PC-9 (cell line): Measurements from ENCODE around the gene DNAJB6.

Experiments
- EZH2 ChIP-seq: fragments of 200-600 bp; sonication (generic); IDR thresholded peaks from 2 replicates; pipeline ENCODE4 v1.8.0; 2017; ENCODE audit warnings: antibody characterized with exemption, low read depth
- TF ChIP-seq, protein P1 (sequence below): fragments of 200-600 bp; sonication (generic); conservative IDR thresholded peaks from 2 replicates; pipeline ENCODE4 v1.6.1; 2017; ENCODE audit warnings: mixed run types, antibody characterized with exemption, mild to moderate bottlenecking, moderate library complexity

DNA sequence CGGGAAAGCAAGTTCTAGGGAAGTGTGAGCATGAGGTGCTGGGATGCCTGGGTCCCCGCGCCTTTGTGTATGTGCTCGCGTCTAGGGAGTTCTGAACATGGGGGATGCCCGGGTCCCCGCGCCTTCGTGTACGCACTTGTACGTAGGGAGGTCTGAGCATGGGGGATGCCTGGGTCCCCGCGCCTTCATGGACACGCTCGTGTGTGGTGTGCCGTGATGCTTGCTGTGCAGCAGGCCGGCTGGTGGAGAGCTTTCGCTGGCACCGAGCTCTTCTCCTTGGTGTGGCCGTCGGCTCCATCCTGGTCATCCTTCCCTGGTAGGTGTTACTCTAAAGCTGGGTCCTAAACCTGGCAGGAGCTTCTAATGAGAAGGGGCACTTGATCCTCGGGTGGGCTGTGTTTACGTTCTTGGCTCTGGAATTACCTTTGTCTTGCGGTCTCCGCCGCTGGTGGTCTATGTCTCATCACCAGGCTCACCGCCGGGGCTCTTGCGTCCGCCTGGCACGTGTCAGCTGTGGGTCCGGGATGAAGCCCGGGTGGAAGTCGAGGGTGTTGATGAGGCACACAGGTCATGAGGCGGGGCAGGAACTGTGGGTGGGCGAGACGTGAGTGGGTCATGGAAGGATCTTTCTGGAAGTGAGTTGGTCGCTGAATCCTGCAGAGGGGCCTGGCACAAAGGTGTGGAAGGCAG is 63.5 kb downstream of the DNAJB6 start:
- TF ChIP-seq, protein P1, sequence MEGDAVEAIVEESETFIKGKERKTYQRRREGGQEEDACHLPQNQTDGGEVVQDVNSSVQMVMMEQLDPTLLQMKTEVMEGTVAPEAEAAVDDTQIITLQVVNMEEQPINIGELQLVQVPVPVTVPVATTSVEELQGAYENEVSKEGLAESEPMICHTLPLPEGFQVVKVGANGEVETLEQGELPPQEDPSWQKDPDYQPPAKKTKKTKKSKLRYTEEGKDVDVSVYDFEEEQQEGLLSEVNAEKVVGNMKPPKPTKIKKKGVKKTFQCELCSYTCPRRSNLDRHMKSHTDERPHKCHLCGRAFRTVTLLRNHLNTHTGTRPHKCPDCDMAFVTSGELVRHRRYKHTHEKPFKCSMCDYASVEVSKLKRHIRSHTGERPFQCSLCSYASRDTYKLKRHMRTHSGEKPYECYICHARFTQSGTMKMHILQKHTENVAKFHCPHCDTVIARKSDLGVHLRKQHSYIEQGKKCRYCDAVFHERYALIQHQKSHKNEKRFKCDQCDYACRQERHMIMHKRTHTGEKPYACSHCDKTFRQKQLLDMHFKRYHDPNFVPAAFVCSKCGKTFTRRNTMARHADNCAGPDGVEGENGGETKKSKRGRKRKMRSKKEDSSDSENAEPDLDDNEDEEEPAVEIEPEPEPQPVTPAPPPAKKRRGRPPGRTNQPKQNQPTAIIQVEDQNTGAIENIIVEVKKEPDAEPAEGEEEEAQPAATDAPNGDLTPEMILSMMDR, result no peak
- TF ChIP-seq EZH2, result no peak
